Activated CD4-positive, alpha-beta T cell treated with anti-CD3 and anti-CD28 coated beads for 36 hours (primary cell): ENCODE measurements around the gene FCSK. TPM values are rescaled to one million over a fixed set of nuclear protein-coding genes. Genes with fewer than 3 reads are reported as not detected.

Experiments
- ATAC-seq: fragments of 200-7000 bp; cut with Tn5 transposase; one replicate; pipeline ENCODE4 v1.10.0; 2021; ENCODE audit warnings: mild to moderate bottlenecking, moderate library complexity
- CTCF ChIA-PET: fragments of 350-600 bp; sonication (Branson Sonifier 250); formaldehyde crosslinking; loops from one replicate; lab custom pipeline; 2021; ENCODE audit warnings: antibody characterized with exemption; lab: Charles Lee
- POLR2A ChIA-PET: fragments of 350-600 bp; sonication (Branson Sonifier 250); formaldehyde crosslinking; loops from one replicate; lab custom pipeline; 2021; ENCODE audit warnings: antibody characterized with exemption, inconsistent platforms; lab: Charles Lee
- DNase-seq: peaks from one replicate; pipeline ENCODE4 v3.0.0-alpha.2; 2020
- H3K27ac Mint-ChIP-seq: one replicate; pipeline ENCODE4 v1.8.0; 2021; ENCODE audit warnings: mixed read lengths
- H3K27me3 Mint-ChIP-seq: one replicate; pipeline ENCODE4 v1.8.0; 2021; ENCODE audit warnings: mixed read lengths
- H3K36me3 Mint-ChIP-seq: one replicate; pipeline ENCODE4 v1.8.0; 2021; ENCODE audit warnings: low read depth, mixed read lengths
- H3K4me1 Mint-ChIP-seq: one replicate; pipeline ENCODE4 v1.8.0; 2021; ENCODE audit warnings: mixed read lengths
- H3K4me3 Mint-ChIP-seq: one replicate; pipeline ENCODE4 v1.8.0; 2021; ENCODE audit warnings: mild to moderate bottlenecking, moderate library complexity, mixed read lengths
- H3K9me3 Mint-ChIP-seq: one replicate; pipeline ENCODE4 v1.8.0; 2021; ENCODE audit warnings: low read depth, mixed read lengths
- intact Hi-C, 2 experiments: fragments of 100-400 bp; cut with DNase I in 1 of 2; cut with micrococcal nuclease in 1 of 2; formaldehyde crosslinking; loops; one replicate each; pipeline versions ENCODE4 v1.14.2 to v1.15.1; 2022 to 2024; cut with DNase I, micrococcal nuclease
- total RNA-seq, 2 experiments: library from RNA; stranded (reverse); gene quantifications; one replicate each; pipeline ENCODE4 v1.2.3, GENCODE V29; 2021

FCSK gene
- total RNA-seq, 2 experiments from 2014 or later = 10.3 to 13.4 TPM

GRCh38 chr16:70483426-70483825, 29.0 kb downstream of the FCSK start:
- intact Hi-C loops = no loop called here
- CTCF ChIA-PET = interaction anchor here (0.6 kb wide), 1 partner anchor 14 kb away, joined by 3 read pairs; no protein-coding TSS in a partner anchor
- POLR2A ChIA-PET = no interaction called here
- DNase-seq (no peak), ATAC-seq (no peak)
- Mint-ChIP-seq H3K9me3 (no peaks in the 10 kb centered on the region), H3K27ac (peak overlapping the region; percentile 55), H3K36me3 (peaks cover 5% of the 10 kb centered on the region), H3K4me1 (peaks cover 3% of the 10 kb centered on the region), H3K27me3 (no peaks in the 10 kb centered on the region), H3K4me3 (no peak overlapping the region)

DNA sequence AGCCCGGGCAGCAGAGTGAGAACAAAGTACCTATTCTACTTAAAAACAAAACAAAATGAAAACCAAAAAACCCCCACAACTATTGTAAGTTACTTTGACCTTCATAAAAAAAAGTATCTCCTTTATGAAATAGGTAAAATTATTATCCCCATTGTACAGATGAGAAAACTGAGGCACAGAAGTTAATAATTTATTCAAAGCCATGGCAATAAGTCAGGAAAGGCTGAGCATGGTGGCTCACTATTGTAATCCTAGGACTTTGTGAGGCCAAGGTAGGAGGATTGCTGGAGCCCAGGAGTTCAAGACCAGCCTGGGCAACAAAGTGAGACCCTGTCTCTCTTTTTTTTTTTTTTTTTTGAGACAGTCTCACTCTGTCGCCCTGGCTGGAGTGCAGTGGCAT, 30.5 kb downstream of the FCSK start:
- no peak overlapping the region for H3K4me3 Mint-ChIP-seq
- peaks cover 7% of the 10 kb centered on the region for H3K36me3 Mint-ChIP-seq
- POLR2A ChIA-PET = interaction anchor here (0.7 kb wide), 2 partner anchors 80 to 84 kb away, joined by 3 to 5 read pairs; no protein-coding TSS in a partner anchor
- no peaks in the 10 kb centered on the region for H3K9me3 Mint-ChIP-seq
- intact Hi-C loops = no loop called here
- no peaks in the 10 kb centered on the region for H3K27me3 Mint-ChIP-seq
- no peaks in the 10 kb centered on the region for H3K4me1 Mint-ChIP-seq
- no peak overlapping the region for H3K27ac Mint-ChIP-seq
- ATAC-seq (no peak), DNase-seq (no peak)
- CTCF ChIA-PET = interaction anchor here (0.7 to 1.2 kb wide), 2 partner anchors 10 to 1405 kb away, joined by 4 to 5 read pairs; no protein-coding TSS in a partner anchor

DNA sequence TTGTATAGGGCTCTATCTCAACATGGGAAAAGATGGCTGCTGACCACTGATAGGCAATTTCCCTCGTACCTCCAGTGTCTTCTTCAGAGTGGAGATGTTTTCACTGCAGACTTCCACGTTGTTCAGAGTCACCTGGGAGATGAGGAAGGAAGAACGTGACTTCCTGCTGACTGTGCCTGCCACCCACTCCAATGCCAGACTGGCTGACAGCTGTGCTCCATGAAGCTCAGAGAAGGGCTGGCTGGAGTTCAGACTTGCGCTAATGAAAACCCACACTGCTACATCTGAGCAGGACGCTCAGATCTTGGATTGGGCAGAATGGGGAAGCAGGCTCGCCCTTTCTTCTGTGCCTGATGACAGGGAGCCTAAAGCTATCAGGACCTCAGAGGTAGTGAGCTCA, 35.9 kb downstream of the FCSK start:
- ATAC-seq = no peak
- H3K9me3 Mint-ChIP-seq = no peaks in the 10 kb centered on the region
- POLR2A ChIA-PET = no interaction called here
- no peak overlapping the region for H3K27ac Mint-ChIP-seq
- intact Hi-C loops = no loop called here
- no peak overlapping the region for H3K4me3 Mint-ChIP-seq
- peaks cover 13% of the 10 kb centered on the region for H3K4me1 Mint-ChIP-seq
- H3K36me3 Mint-ChIP-seq = peaks cover 28% of the 10 kb centered on the region
- no peak for DNase-seq
- CTCF ChIA-PET = interaction anchor here (1.2 kb wide), 1 partner anchor 12 kb away, joined by 3 read pairs; no protein-coding TSS in a partner anchor
- no peaks in the 10 kb centered on the region for H3K27me3 Mint-ChIP-seq

DNA sequence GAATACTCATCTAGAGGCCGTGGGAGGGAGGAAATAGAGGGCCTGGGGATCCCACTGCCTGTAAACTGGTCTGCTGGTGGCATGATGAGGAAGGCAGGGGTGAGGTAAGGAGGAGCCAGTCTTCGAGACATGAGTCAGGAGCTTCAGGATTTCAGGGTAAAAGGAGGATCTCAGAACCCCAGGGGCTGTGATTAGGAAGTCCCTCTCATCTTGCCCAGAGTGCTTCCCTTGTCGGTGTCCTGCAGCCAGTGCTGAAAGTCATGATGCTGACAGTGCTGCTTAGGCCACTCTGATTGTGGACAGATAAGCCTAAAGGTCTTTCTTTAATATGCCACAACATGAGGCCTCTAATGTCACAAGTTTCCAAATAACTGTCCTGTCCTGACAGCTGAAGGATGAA, 39.4 kb downstream of the FCSK start:
- no peak overlapping the region for H3K4me3 Mint-ChIP-seq
- POLR2A ChIA-PET = no interaction called here
- no peaks in the 10 kb centered on the region for H3K9me3 Mint-ChIP-seq
- no peak for DNase-seq
- CTCF ChIA-PET = interaction anchor here (1.1 kb wide), 1 partner anchor 113 kb away, joined by 3 read pairs; no protein-coding TSS in a partner anchor
- intact Hi-C loops = no loop called here
- peaks cover 20% of the 10 kb centered on the region for H3K4me1 Mint-ChIP-seq
- ATAC-seq = no peak
- H3K27me3 Mint-ChIP-seq = no peaks in the 10 kb centered on the region
- peaks cover 36% of the 10 kb centered on the region for H3K36me3 Mint-ChIP-seq
- no peak overlapping the region for H3K27ac Mint-ChIP-seq

GRCh38 chr16:70494202-70494770, 39.9 kb downstream of the FCSK start:
- peaks cover 36% of the 10 kb centered on the region for H3K36me3 Mint-ChIP-seq
- H3K9me3 Mint-ChIP-seq = no peaks in the 10 kb centered on the region
- intact Hi-C loops = no loop called here
- CTCF ChIA-PET = interaction anchor here (0.7 to 1.3 kb wide), 5 partner anchors 10 to 114 kb away, joined by 3 to 5 read pairs (median 3); no protein-coding TSS in a partner anchor
- H3K27me3 Mint-ChIP-seq = no peaks in the 10 kb centered on the region
- H3K4me1 Mint-ChIP-seq = peaks cover 20% of the 10 kb centered on the region
- no peak overlapping the region for H3K4me3 Mint-ChIP-seq
- peak overlapping the region; percentile 1 for H3K27ac Mint-ChIP-seq
- peak; percentile 24 for ATAC-seq
- no peak for DNase-seq
- POLR2A ChIA-PET = interaction anchor here (0.6 kb wide), 1 partner anchor 31 kb away, joined by 3 read pairs; no protein-coding TSS in a partner anchor

GRCh38 chr16:70494777-70495176, 40.4 kb downstream of the FCSK start:
- H3K4me3 Mint-ChIP-seq = no peak overlapping the region
- peaks cover 34% of the 10 kb centered on the region for H3K36me3 Mint-ChIP-seq
- H3K27me3 Mint-ChIP-seq = no peaks in the 10 kb centered on the region
- ATAC-seq (no peak), DNase-seq (no peak)
- H3K27ac Mint-ChIP-seq = peak overlapping the region; percentile 1
- CTCF ChIA-PET = interaction anchor here (0.7 to 1.3 kb wide), 6 partner anchors 10 to 158 kb away, joined by 3 to 5 read pairs (median 3); no protein-coding TSS in a partner anchor
- intact Hi-C loops = no loop called here
- peaks cover 20% of the 10 kb centered on the region for H3K4me1 Mint-ChIP-seq
- POLR2A ChIA-PET = interaction anchor here (0.6 kb wide), 1 partner anchor 30 kb away, joined by 3 read pairs; no protein-coding TSS in a partner anchor
- H3K9me3 Mint-ChIP-seq = no peaks in the 10 kb centered on the region

GRCh38 chr16:70495425-70496182, 41.2 kb downstream of the FCSK start:
- ATAC-seq (no peak), DNase-seq (no peak)
- H3K36me3 Mint-ChIP-seq = peaks cover 31% of the 10 kb centered on the region
- H3K27me3 Mint-ChIP-seq = no peaks in the 10 kb centered on the region
- peaks cover 20% of the 10 kb centered on the region for H3K4me1 Mint-ChIP-seq
- no peaks in the 10 kb centered on the region for H3K9me3 Mint-ChIP-seq
- ChIA-PET POLR2A (interaction anchor here (0.6 kb wide), 1 partner anchor 28 kb away, joined by 3 read pairs; the partner anchor contains the start of gene COG4), CTCF (interaction anchor here (0.7 to 1.3 kb wide), 5 partner anchors 11 to 159 kb away, joined by 3 to 5 read pairs (median 3); no protein-coding TSS in a partner anchor)
- no peak overlapping the region for H3K27ac Mint-ChIP-seq
- intact Hi-C loops = loop anchor here (1.0 to 2.0 kb wide), 2 partner anchors 19 kb away; no protein-coding TSS in a partner anchor
- H3K4me3 Mint-ChIP-seq = no peak overlapping the region

DNA sequence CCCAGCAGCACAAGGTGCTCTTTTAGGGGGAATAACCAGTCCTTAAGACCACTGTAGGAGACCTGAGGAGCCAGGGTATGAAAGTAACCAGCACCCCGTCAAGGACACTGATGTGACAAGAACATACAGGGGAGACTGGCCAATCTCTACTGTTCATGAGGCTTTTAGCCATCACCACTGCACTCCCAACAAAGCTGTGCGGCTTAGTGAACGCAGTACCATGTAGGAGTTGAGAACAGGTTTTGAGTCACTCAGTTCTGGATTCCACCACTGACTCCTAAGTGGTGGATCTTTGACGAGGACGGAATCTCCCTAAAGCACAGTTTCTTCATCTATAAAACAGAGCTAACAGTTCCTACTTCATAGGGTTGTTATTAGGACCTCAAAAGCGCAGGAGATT, 42.1 kb downstream of the FCSK start:
- Mint-ChIP-seq H3K27ac (no peak overlapping the region), H3K4me3 (no peak overlapping the region), H3K27me3 (no peaks in the 10 kb centered on the region), H3K4me1 (peaks cover 20% of the 10 kb centered on the region), H3K36me3 (peaks cover 31% of the 10 kb centered on the region), H3K9me3 (no peaks in the 10 kb centered on the region)
- intact Hi-C loops = loop anchor here (1.0 to 2.0 kb wide), 2 partner anchors 20 kb away; no protein-coding TSS in a partner anchor
- peak; percentile 85 for ATAC-seq
- ChIA-PET CTCF (interaction anchor here (0.6 to 1.4 kb wide), 9 partner anchors 12 to 208 kb away, joined by 3 to 4 read pairs (median 3); no protein-coding TSS in a partner anchor), POLR2A (no interaction called here)
- peak; percentile 52 for DNase-seq

GRCh38 chr16:70508752-70509151, 54.4 kb downstream of the FCSK start:
- Mint-ChIP-seq H3K4me1 (peaks cover 8% of the 10 kb centered on the region), H3K27ac (peak overlapping the region; percentile 20), H3K27me3 (no peaks in the 10 kb centered on the region), H3K4me3 (no peak overlapping the region), H3K36me3 (peaks cover 21% of the 10 kb centered on the region), H3K9me3 (no peaks in the 10 kb centered on the region)
- ATAC-seq = no peak
- no peak for DNase-seq
- intact Hi-C loops = loop anchor here in 1 of 2 experiments (2.0 kb wide), 1 partner anchor 144 kb away; no protein-coding TSS in a partner anchor
- ChIA-PET CTCF (interaction anchor here (0.5 to 1.0 kb wide), 4 partner anchors 12 to 223 kb away, joined by 3 to 4 read pairs (median 3); no protein-coding TSS in a partner anchor), POLR2A (no interaction called here)

- H3K27ac Mint-ChIP-seq = no peak overlapping the region
- CTCF ChIA-PET = no interaction called here
- intact Hi-C loops = no loop called here
- peaks cover 27% of the 10 kb centered on the region for H3K36me3 Mint-ChIP-seq
- H3K9me3 Mint-ChIP-seq = no peaks in the 10 kb centered on the region
- ATAC-seq (no peak), DNase-seq (no peak)
- POLR2A ChIA-PET = no interaction called here
- no peaks in the 10 kb centered on the region for H3K27me3 Mint-ChIP-seq
- H3K4me1 Mint-ChIP-seq = peaks cover 8% of the 10 kb centered on the region
- H3K4me3 Mint-ChIP-seq = no peak overlapping the region
These were observed 55.8 kb downstream of the FCSK start for GRCh38 chr16:70510216-70510615.

- ATAC-seq (no peak), DNase-seq (no peak)
- H3K27ac Mint-ChIP-seq = peak overlapping the region; percentile 10
- POLR2A ChIA-PET = interaction anchor here (0.6 kb wide), 1 partner anchor 1766 kb away, joined by 4 read pairs; no protein-coding TSS in a partner anchor
- H3K27me3 Mint-ChIP-seq = no peaks in the 10 kb centered on the region
- H3K4me3 Mint-ChIP-seq = no peak overlapping the region
- H3K9me3 Mint-ChIP-seq = no peaks in the 10 kb centered on the region
- H3K36me3 Mint-ChIP-seq = peaks cover 31% of the 10 kb centered on the region
- CTCF ChIA-PET = interaction anchor here (0.6 kb wide), 1 partner anchor 124 kb away, joined by 3 read pairs; no protein-coding TSS in a partner anchor
- intact Hi-C loops = no loop called here
- H3K4me1 Mint-ChIP-seq = peaks cover 8% of the 10 kb centered on the region
These were observed 57.4 kb downstream of the FCSK start for GRCh38 chr16:70511833-70512232.
